Thyroid gland (tissue), 4 donors: Measurements from ENCODE around the gene BACH2. TPM values are rescaled to one million over a fixed set of nuclear protein-coding genes. Genes with fewer than 3 reads are reported as not detected.

Experiments
- DNase-seq, 2 donors: peaks; one replicate each; pipeline ENCODE4 v3.0.0-alpha.2; 2019
- H3K27ac ChIP-seq, 3 donors: fragments of 200-600 bp; sonication (generic); 1 replicate in 2 of 3; 2 replicates in 1 of 3; pipeline ENCODE4 v1.5.1; 2016 to 2019; ENCODE audit warnings: mild to moderate bottlenecking in 1 of 3, moderate library complexity in 1 of 3
- H3K27me3 ChIP-seq: fragments of 200-600 bp; sonication (generic); one replicate; pipeline ENCODE4 v1.5.1; 2019
- H3K36me3 ChIP-seq, 2 donors: fragments of 200-600 bp; sonication (generic); one replicate each; pipeline ENCODE4 v1.5.1; 2016 to 2019
- H3K4me1 ChIP-seq, 2 donors: fragments of 200-600 bp; sonication (generic); one replicate each; pipeline ENCODE4 v1.5.1; 2017 to 2019
- H3K4me3 ChIP-seq, 3 donors: fragments of 200-600 bp; sonication (generic); replicated peaks in 1 of 3; 1 replicate in 2 of 3; 2 replicates in 1 of 3; pipeline ENCODE4 v1.5.1; 2016; ENCODE audit warnings: mild to moderate bottlenecking in 1 of 3
- H3K9me3 ChIP-seq: fragments of 200-600 bp; sonication (generic); one replicate; pipeline ENCODE4 v1.5.1; 2017
- CTCF ChIP-seq, 6 experiments: fragments of 200-600 bp in 3 of 6; fragments of 450-650 bp in 3 of 6; sonication (generic) in 3 of 6; IDR thresholded peaks; one replicate each; pipeline ENCODE4 v1.5.1; 2016 to 2019; ENCODE audit warnings: antibody characterized with exemption in 6 of 6, mild to moderate bottlenecking in 2 of 6, inconsistent platforms in 1 of 6, moderate library complexity in 1 of 6
- POLR2A ChIP-seq, 2 donors: fragments of 450-650 bp; IDR thresholded peaks; one replicate each; pipeline ENCODE4 v1.6.1; 2017; ENCODE audit warnings: antibody characterized with exemption in 2 of 2, mild to moderate bottlenecking in 2 of 2, moderate library complexity in 1 of 2
- WGBS, 2 donors: methylation state at CpG; one replicate each; pipeline ENCODE4 v1.1.5; 2017; 5-methylcytosine and 5-hydroxymethylcytosine counted together
- intact Hi-C: fragments of 100-400 bp; cut with DNase I; formaldehyde crosslinking; loops from one replicate; pipeline ENCODE4 v1.15.1; 2023
- total RNA-seq, 4 donors: library from RNA; depleted of rRNA; stranded (reverse); fragments of >200 nt; gene quantifications; one replicate each; pipeline ENCODE4 v1.2.3, GENCODE V29; 2016

BACH2 gene
- total RNA-seq, 4 donors from 2014 or later: 0.98 to 6.6 (median 3.9) TPM

- Histone ChIP-seq H3K36me3 (no peaks in the 10 kb centered on the region), H3K4me1 (no peaks in the 10 kb centered on the region), H3K27ac (no peak overlapping the region), H3K4me3 (no peak overlapping the region), H3K27me3 (no peaks in the 10 kb centered on the region), H3K9me3 (no peaks in the 10 kb centered on the region)
- DNase-seq: no peak
- intact Hi-C loops: no loop called here
- no peak for TF ChIP-seq CTCF (IDR thresholded peaks at IDR 0.05)
- TF ChIP-seq POLR2A (IDR thresholded peaks at IDR 0.05): no peak
- 90 to 92% methylated on average over 10 of the region's 10 CpGs for WGBS, 2 donors
Observed at GRCh38 chr6:90078513-90079289, 217.9 kb downstream of the BACH2 start.

- no peaks in the 10 kb centered on the region for H3K36me3 ChIP-seq
- no peaks in the 10 kb centered on the region for H3K27me3 ChIP-seq
- TF ChIP-seq CTCF (IDR thresholded peaks at IDR 0.05): no peak
- TF ChIP-seq POLR2A (IDR thresholded peaks at IDR 0.05): no peak
- no peaks in the 10 kb centered on the region for H3K9me3 ChIP-seq
- DNase-seq: no peak
- WGBS, 2 donors: 93 to 94% methylated on average over 17 of the region's 17 CpGs
- no peak overlapping the region for H3K4me3 ChIP-seq
- no peaks in the 10 kb centered on the region for H3K4me1 ChIP-seq
- intact Hi-C loops: no loop called here
- H3K27ac ChIP-seq: no peak overlapping the region
Observed at GRCh38 chr6:90076511-90077415, 219.9 kb downstream of the BACH2 start.

DNA sequence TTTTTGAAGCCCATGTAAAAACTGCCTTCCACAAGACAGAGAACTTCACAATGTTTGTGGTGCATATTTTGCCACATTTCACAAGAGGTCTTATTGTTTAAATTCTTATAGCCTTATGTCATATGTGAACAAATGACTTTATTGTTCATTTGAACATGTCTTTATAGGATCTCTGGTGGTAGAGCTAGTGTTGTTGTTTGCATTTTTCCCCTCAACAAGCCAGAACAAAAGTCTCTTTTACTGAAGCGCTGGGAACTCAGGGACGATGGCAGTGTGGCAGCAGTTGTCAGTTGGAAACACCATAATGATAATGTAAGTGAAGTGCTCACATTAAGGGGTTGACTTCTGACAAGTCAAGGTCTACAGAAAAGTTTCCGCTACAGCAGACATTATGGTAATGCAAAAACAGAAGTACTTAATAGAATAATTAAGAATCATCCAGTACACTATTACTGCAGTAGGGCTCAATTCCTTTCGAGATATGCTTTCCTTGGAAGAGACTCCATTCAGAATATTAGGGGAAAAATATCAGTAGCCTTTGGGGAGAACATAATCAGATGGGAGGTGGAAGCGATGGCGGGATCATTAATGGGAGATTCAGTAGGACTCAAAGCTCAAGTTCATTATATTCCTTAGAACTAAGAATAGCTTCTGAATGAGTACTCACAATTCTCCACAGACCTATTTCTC is 222.3 kb downstream of the BACH2 start:
- intact Hi-C loops: no loop called here

DNA sequence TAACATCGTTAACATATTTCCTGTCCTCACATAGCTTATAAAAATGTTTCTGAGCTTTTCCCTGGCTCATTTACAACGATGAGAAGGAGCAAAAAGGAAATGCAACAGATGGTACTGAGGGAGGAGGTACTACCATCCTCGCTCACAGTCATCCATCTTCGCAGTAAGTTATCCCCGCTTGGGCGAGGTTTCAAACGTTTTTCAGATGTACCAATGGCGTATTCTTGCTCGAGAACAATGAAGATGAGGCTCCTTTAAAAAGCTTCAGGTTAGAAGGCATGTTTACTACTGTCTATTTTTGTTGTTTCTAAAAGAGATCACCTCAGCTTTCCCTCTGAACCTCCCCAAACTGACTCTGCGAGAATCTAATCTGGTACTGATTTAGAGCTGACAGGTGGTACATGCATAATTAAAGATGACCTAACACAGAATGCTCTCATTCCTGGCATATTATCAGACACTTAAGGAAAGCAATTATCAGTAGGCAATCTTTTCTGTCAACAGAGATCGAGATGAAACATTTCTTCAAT is 223.6 kb downstream of the BACH2 start:
- Histone ChIP-seq H3K27me3 (no peaks in the 10 kb centered on the region), H3K4me3 (no peak overlapping the region), H3K4me1 (no peaks in the 10 kb centered on the region), H3K36me3 (no peaks in the 10 kb centered on the region), H3K9me3 (no peaks in the 10 kb centered on the region), H3K27ac (no peak overlapping the region)
- 83 to 85% methylated on average over 11 of the region's 11 CpGs for WGBS, 2 donors
- intact Hi-C loops: no loop called here
- no peak for DNase-seq
- TF ChIP-seq CTCF (IDR thresholded peaks at IDR 0.05): no peak
- TF ChIP-seq POLR2A (IDR thresholded peaks at IDR 0.05): no peak

More for the DNA sequence above, 222.3 kb downstream of the BACH2 start:
- DNase-seq: no peak
- Histone ChIP-seq H3K4me1 (no peaks in the 10 kb centered on the region), H3K9me3 (no peaks in the 10 kb centered on the region), H3K27ac (no peak overlapping the region), H3K4me3 (no peak overlapping the region), H3K36me3 (no peaks in the 10 kb centered on the region), H3K27me3 (no peaks in the 10 kb centered on the region)
- TF ChIP-seq POLR2A (IDR thresholded peaks at IDR 0.05) (no peak), CTCF (IDR thresholded peaks at IDR 0.05) (no peak)
- 86 to 91% methylated on average over 6 of the region's 6 CpGs for WGBS, 2 donors
